Glutamatergic neuron (in vitro differentiated cells): ENCODE results near the gene SLC6A6. TPM values are rescaled to one million over a fixed set of nuclear protein-coding genes. Genes with fewer than 3 reads are reported as not detected.

Source experiments
- DNase-seq: peaks from one replicate; pipeline ENCODE4 v3.0.0; 2022
- H3K27ac Mint-ChIP-seq: one replicate; pipeline ENCODE4 v1.8.0; 2020; ENCODE audit warnings: mild to moderate bottlenecking, mixed read lengths, inconsistent platforms; ENCODE audit not compliant: unreplicated experiment
- H3K27me3 Mint-ChIP-seq: one replicate; pipeline ENCODE4 v1.8.0; 2020; ENCODE audit warnings: mild to moderate bottlenecking, moderate library complexity, mixed read lengths, inconsistent platforms; ENCODE audit not compliant: unreplicated experiment
- H3K36me3 Mint-ChIP-seq: one replicate; pipeline ENCODE4 v1.8.0; 2020; ENCODE audit warnings: mild to moderate bottlenecking, mixed read lengths, inconsistent platforms; ENCODE audit not compliant: unreplicated experiment
- H3K4me1 Mint-ChIP-seq: one replicate; pipeline ENCODE4 v1.8.0; 2020; ENCODE audit warnings: mild to moderate bottlenecking, low read depth, mixed read lengths, inconsistent platforms; ENCODE audit not compliant: unreplicated experiment
- H3K4me3 Mint-ChIP-seq: one replicate; pipeline ENCODE4 v1.8.0; 2020; ENCODE audit warnings: mild to moderate bottlenecking, mixed read lengths, inconsistent platforms; ENCODE audit not compliant: unreplicated experiment
- H3K9me3 Mint-ChIP-seq: one replicate; pipeline ENCODE4 v1.8.0; 2020; ENCODE audit warnings: mild to moderate bottlenecking, moderate library complexity, mixed read lengths, inconsistent platforms; ENCODE audit not compliant: unreplicated experiment
- CTCF ChIP-seq: fragments of 200-600 bp; sonication (generic); IDR thresholded peaks from one replicate; pipeline ENCODE4 v1.5.0; 2021; ENCODE audit not compliant: partially characterized antibody, unreplicated experiment
- total RNA-seq: library from RNA; stranded (reverse); fragmentation: NEBNext Ultra II Directional; extraction: Animal tissue kit (Norgen Biotek cat#: 25700); gene quantifications from one replicate; pipeline ENCODE4 v1.2.1, GENCODE V29; 2021; ENCODE audit not compliant: unreplicated experiment

The SLC6A6 gene
- total RNA-seq, 1 donor from 2014 or later: 21.9 TPM

DNA sequence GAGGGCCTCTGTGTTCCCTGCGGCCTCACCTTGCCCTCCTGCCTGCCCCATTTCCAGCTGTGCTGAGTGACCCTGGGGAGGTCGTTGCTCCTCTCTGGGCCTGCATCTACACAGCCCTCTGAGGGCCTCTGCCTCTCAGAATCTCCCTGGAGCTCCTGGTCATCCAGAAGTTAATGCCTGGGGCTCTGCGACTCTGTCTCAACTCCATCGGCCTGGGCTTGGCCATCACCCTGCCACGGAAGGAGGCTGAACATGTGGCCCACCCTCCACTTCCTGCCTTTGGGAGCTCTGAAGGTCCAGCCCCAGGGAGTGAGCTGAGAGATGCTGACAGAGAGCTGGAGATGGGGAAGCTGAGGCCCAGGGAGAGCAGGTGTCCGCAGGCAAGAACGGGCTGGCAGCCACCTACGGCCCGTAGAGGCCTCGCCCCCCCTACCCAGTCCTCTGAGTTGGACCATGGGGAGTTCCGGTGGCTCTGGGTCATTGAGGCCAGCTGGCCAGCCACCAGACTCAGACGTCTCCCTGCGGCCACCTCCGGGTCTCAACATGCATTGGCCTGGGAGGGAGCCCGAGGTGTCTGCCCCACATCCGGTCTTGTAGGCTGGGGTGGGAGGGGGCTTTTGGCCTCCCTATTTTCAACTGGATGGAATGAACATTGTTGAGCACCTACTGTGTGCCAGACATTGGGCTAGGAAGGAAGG, 103.5 kb downstream of the SLC6A6 start:
- peaks cover 5% of the 10 kb centered on the region for H3K36me3 Mint-ChIP-seq
- H3K4me1 Mint-ChIP-seq: no peaks in the 10 kb centered on the region
- no peak overlapping the region for H3K27ac Mint-ChIP-seq
- H3K27me3 Mint-ChIP-seq: peaks cover 5% of the 10 kb centered on the region
- no peak for TF ChIP-seq CTCF
- DNase-seq: no peak
- no peak overlapping the region for H3K4me3 Mint-ChIP-seq
- H3K9me3 Mint-ChIP-seq: peaks cover 7% of the 10 kb centered on the region

- TF ChIP-seq CTCF: no peak
- H3K27ac Mint-ChIP-seq: no peak overlapping the region
- DNase-seq: no peak
- peaks cover 5% of the 10 kb centered on the region for H3K36me3 Mint-ChIP-seq
- peaks cover 7% of the 10 kb centered on the region for H3K9me3 Mint-ChIP-seq
- H3K27me3 Mint-ChIP-seq: peaks cover 4% of the 10 kb centered on the region
- no peaks in the 10 kb centered on the region for H3K4me1 Mint-ChIP-seq
- H3K4me3 Mint-ChIP-seq: no peak overlapping the region
Measured at GRCh38 chr3:14506626-14507304, 104.4 kb downstream of the SLC6A6 start.

DNA sequence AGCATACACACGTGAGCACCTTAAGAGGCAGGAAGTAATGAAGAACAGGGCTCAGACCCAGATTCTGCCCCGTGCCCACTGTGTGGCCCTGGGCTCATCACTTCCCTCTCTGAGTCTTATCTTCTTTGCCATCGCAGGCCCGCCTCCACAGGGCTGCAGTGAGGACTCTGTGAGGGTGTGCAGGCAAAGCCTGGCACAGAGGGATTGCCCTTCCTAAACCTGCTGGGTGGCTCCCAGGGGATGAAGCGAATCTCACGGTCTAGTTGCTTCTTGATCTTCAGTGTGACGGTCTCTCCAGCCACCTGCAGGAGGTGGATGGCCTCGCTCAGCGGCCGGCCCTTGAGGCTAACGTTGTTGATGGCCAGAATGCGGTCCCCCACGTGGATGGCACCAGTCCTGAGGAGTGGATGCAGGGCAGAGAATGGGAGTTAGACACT, 104.9 kb downstream of the SLC6A6 start:
- H3K27me3 Mint-ChIP-seq: peaks cover 7% of the 10 kb centered on the region
- no peak overlapping the region for H3K27ac Mint-ChIP-seq
- no peaks in the 10 kb centered on the region for H3K4me1 Mint-ChIP-seq
- H3K36me3 Mint-ChIP-seq: peaks cover 4% of the 10 kb centered on the region
- TF ChIP-seq CTCF: no peak
- no peak overlapping the region for H3K4me3 Mint-ChIP-seq
- H3K9me3 Mint-ChIP-seq: peaks cover 9% of the 10 kb centered on the region
- no peak for DNase-seq

GRCh38 chr3:14507757-14508504, 105.5 kb downstream of the SLC6A6 start:
- no peak for DNase-seq
- Mint-ChIP-seq H3K9me3 (peaks cover 8% of the 10 kb centered on the region), H3K27me3 (peaks cover 7% of the 10 kb centered on the region), H3K27ac (no peak overlapping the region), H3K36me3 (no peaks in the 10 kb centered on the region), H3K4me3 (no peak overlapping the region), H3K4me1 (no peaks in the 10 kb centered on the region)
- no peak for TF ChIP-seq CTCF
